K562 (cell line): ENCODE measurements around the gene SLC9A7. TPM values are rescaled to one million over a fixed set of nuclear protein-coding genes. Genes with fewer than 3 reads are reported as not detected.
A peak's percentile ranks its signal among the peaks of the same experiment; 100 is the strongest.

Source experiments
- COPS2 ChIP-seq: fragments of 450-650 bp; conservative IDR thresholded peaks from 2 replicates; pipeline ENCODE4 v1.6.1; 2016; ENCODE audit warnings: mild to moderate bottlenecking, moderate library complexity
- DMBX1 ChIP-seq: fragments of 250-450 bp; sonication (Bioruptor Pico); IDR thresholded peaks from 2 replicates; pipeline ENCODE4 v1.8.0; 2022; ENCODE audit warnings: inconsistent platforms, mild to moderate bottlenecking, moderate library complexity, borderline replicate concordance
- FOXA3 ChIP-seq, 2 experiments: fragments of 450-650 bp in 1 of 2; sonication (generic) in 1 of 2; formaldehyde crosslinking; IDR thresholded peaks in 1 of 2; conservative IDR thresholded peaks in 1 of 2; 2 replicates each; pipeline versions ENCODE4 v1.4.0 to v1.8.0; 2020 to 2022; ENCODE audit warnings: mild to moderate bottlenecking in 2 of 2, missing genetic modification reagents in 1 of 2
- ILF3 ChIP-seq: fragments of 450-650 bp; IDR thresholded peaks from 2 replicates; pipeline ENCODE4 v1.6.1; 2018; ENCODE audit warnings: antibody characterized with exemption, mild to moderate bottlenecking, moderate library complexity, borderline replicate concordance
- PTBP1 ChIP-seq: fragments of 200-400 bp; formaldehyde crosslinking; IDR thresholded peaks from 2 replicates; pipeline ENCODE4 v1.6.1; 2017; ENCODE audit warnings: low read depth, low read length
- RUNX1 ChIP-seq: sonication (generic); IDR thresholded peaks from 2 replicates; pipeline ENCODE4 v1.6.1; 2016; ENCODE audit warnings: antibody characterized with exemption, low read depth
- ZNF699 ChIP-seq: fragments of 250-450 bp; sonication (Bioruptor Pico); IDR thresholded peaks from 2 replicates; pipeline ENCODE4 v1.8.0; 2021; ENCODE audit warnings: mild to moderate bottlenecking, moderate library complexity; ENCODE audit not compliant: insufficient replicate concordance
- polyA plus RNA-seq, 8 experiments: library from polyadenylated mRNA; depleted of rRNA in 4 of 8; stranded (reverse) in 5 of 8; unstranded in 3 of 8; fragments of >200 nt; fragmentation: Nextera tagmentation in 2 of 8; fragmentation: Illumina TruSeq in 1 of 8; extraction: Ambion mirVana in 2 of 8; extraction: Trizol in 1 of 8; gene quantifications; 2 replicates each; pipeline versions ENCODE4 v1.2.1 to v1.2.3, GENCODE V29; 2011 to 2014; ENCODE audit warnings: inconsistent platforms in 1 of 8, missing spikeins in 1 of 8
- total RNA-seq, 7 experiments: library from RNA; depleted of rRNA in 6 of 7; stranded (reverse); fragments of >200 nt in 6 of 7; fragmentation: Illumina TruSeq in 2 of 7; extraction: Trizol in 2 of 7; gene quantifications; 2 replicates each; pipeline versions ENCODE4 v1.2.1 to v1.2.3, GENCODE V29; 2011 to 2021; ENCODE audit warnings: low replicate concordance in 1 of 7
- TF ChIP-seq, protein P1 (sequence below): fragments of 450-650 bp; formaldehyde crosslinking; IDR thresholded peaks from 2 replicates; pipeline ENCODE4 v1.4.0; 2020; ENCODE audit warnings: mild to moderate bottlenecking, mixed read lengths
- TF ChIP-seq, protein P2 (sequence below), 2 experiments: fragments of 450-650 bp; IDR thresholded peaks; 2 replicates each; pipeline ENCODE4 v1.6.1; 2018; ENCODE audit warnings: mild to moderate bottlenecking in 2 of 2, low read depth in 1 of 2; ENCODE audit not compliant: partially characterized antibody in 2 of 2
- TF ChIP-seq, protein P3 (sequence below), 3 experiments: IDR thresholded peaks in 2 of 3; conservative IDR thresholded peaks in 1 of 3; 2 replicates each; pipeline ENCODE4 v1.5.1; 2011 to 2012; ENCODE audit warnings: low read length in 3 of 3, mild to moderate bottlenecking in 3 of 3, control low read depth in 2 of 3, improper control_type of control experiment in 1 of 3, inconsistent platforms in 1 of 3, low read depth in 1 of 3, mixed read lengths in 1 of 3, moderate library complexity in 1 of 3; ENCODE audit not compliant: insufficient read depth in 2 of 3
- TF ChIP-seq, protein P4 (sequence below), 2 experiments: fragments of 150-350 bp in 1 of 2; IDR thresholded peaks; 2 replicates each; pipeline ENCODE4 v1.6.1; 2012 to 2016; ENCODE audit warnings: low read depth in 2 of 2, low read length in 2 of 2, mild to moderate bottlenecking in 1 of 2, moderate library complexity in 1 of 2

Gene SLC9A7
- total and polyA plus RNA-seq, 9 of the 15 experiments (the other 6 are each of a cell fraction or from before 2014, with no cell fraction given) = 0.04 to 0.13 (median 0.09) TPM; not detected in 5

DNA sequence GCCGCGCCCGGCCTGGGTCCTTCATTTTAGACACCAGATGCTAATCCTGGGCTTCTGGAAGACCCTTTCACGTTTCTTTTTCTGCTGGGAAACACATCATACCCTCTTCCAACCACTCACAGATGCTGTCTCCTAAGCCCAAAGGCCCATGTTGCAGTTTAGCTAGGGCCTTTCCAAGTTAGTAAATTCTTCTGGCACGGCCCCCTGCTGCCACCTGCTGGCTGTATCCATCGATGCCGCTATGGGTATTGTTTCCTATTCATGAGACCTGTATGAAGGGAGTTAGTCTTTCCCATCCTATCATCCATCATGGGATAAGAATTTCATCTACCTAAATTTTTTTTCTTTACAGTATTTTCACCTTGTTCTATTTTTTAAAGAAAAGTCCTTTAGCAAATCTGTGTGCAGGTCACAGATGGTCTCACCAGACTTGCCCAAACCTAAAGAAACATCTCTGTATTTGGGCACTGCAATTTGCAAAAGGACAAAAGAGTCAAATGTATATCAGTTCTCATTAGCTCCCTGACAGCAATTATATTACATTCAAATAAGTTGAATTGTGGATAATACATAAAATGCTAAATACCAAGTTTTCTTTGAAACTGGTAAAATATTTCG lies 37.8 kb upstream of the SLC9A7 start (continued):
- TF ChIP-seq, protein P1, sequence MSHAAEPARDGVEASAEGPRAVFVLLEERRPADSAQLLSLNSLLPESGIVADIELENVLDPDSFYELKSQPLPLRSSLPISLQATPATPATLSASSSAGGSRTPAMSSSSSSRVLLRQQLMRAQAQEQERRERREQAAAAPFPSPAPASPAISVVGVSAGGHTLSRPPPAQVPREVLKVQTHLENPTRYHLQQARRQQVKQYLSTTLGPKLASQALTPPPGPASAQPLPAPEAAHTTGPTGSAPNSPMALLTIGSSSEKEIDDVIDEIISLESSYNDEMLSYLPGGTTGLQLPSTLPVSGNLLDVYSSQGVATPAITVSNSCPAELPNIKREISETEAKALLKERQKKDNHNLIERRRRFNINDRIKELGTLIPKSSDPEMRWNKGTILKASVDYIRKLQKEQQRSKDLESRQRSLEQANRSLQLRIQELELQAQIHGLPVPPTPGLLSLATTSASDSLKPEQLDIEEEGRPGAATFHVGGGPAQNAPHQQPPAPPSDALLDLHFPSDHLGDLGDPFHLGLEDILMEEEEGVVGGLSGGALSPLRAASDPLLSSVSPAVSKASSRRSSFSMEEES (CRISPR knock-in tag) = no peak
- TF ChIP-seq, protein P2, sequence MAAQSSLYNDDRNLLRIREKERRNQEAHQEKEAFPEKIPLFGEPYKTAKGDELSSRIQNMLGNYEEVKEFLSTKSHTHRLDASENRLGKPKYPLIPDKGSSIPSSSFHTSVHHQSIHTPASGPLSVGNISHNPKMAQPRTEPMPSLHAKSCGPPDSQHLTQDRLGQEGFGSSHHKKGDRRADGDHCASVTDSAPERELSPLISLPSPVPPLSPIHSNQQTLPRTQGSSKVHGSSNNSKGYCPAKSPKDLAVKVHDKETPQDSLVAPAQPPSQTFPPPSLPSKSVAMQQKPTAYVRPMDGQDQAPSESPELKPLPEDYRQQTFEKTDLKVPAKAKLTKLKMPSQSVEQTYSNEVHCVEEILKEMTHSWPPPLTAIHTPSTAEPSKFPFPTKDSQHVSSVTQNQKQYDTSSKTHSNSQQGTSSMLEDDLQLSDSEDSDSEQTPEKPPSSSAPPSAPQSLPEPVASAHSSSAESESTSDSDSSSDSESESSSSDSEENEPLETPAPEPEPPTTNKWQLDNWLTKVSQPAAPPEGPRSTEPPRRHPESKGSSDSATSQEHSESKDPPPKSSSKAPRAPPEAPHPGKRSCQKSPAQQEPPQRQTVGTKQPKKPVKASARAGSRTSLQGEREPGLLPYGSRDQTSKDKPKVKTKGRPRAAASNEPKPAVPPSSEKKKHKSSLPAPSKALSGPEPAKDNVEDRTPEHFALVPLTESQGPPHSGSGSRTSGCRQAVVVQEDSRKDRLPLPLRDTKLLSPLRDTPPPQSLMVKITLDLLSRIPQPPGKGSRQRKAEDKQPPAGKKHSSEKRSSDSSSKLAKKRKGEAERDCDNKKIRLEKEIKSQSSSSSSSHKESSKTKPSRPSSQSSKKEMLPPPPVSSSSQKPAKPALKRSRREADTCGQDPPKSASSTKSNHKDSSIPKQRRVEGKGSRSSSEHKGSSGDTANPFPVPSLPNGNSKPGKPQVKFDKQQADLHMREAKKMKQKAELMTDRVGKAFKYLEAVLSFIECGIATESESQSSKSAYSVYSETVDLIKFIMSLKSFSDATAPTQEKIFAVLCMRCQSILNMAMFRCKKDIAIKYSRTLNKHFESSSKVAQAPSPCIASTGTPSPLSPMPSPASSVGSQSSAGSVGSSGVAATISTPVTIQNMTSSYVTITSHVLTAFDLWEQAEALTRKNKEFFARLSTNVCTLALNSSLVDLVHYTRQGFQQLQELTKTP (IDR thresholded peaks at IDR 0.05; ENCODE audit: low read depth in 1 of 2, partially characterized antibody in 2 of 2) = no peak
- no peak for TF ChIP-seq DMBX1
- TF ChIP-seq, protein P3, sequence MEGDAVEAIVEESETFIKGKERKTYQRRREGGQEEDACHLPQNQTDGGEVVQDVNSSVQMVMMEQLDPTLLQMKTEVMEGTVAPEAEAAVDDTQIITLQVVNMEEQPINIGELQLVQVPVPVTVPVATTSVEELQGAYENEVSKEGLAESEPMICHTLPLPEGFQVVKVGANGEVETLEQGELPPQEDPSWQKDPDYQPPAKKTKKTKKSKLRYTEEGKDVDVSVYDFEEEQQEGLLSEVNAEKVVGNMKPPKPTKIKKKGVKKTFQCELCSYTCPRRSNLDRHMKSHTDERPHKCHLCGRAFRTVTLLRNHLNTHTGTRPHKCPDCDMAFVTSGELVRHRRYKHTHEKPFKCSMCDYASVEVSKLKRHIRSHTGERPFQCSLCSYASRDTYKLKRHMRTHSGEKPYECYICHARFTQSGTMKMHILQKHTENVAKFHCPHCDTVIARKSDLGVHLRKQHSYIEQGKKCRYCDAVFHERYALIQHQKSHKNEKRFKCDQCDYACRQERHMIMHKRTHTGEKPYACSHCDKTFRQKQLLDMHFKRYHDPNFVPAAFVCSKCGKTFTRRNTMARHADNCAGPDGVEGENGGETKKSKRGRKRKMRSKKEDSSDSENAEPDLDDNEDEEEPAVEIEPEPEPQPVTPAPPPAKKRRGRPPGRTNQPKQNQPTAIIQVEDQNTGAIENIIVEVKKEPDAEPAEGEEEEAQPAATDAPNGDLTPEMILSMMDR (IDR thresholded peaks at IDR 0.05 in 2 of 3, conservative IDR thresholded peaks at IDR 0.05 in 1 of 3; ENCODE audit: insufficient read depth in 2 of 3, low read depth in 1 of 3, low read length in 3 of 3) = peak; percentile 68 to 73 (median 72)
- TF ChIP-seq, protein P4, sequence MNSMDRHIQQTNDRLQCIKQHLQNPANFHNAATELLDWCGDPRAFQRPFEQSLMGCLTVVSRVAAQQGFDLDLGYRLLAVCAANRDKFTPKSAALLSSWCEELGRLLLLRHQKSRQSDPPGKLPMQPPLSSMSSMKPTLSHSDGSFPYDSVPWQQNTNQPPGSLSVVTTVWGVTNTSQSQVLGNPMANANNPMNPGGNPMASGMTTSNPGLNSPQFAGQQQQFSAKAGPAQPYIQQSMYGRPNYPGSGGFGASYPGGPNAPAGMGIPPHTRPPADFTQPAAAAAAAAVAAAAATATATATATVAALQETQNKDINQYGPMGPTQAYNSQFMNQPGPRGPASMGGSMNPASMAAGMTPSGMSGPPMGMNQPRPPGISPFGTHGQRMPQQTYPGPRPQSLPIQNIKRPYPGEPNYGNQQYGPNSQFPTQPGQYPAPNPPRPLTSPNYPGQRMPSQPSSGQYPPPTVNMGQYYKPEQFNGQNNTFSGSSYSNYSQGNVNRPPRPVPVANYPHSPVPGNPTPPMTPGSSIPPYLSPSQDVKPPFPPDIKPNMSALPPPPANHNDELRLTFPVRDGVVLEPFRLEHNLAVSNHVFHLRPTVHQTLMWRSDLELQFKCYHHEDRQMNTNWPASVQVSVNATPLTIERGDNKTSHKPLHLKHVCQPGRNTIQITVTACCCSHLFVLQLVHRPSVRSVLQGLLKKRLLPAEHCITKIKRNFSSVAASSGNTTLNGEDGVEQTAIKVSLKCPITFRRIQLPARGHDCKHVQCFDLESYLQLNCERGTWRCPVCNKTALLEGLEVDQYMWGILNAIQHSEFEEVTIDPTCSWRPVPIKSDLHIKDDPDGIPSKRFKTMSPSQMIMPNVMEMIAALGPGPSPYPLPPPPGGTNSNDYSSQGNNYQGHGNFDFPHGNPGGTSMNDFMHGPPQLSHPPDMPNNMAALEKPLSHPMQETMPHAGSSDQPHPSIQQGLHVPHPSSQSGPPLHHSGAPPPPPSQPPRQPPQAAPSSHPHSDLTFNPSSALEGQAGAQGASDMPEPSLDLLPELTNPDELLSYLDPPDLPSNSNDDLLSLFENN (IDR thresholded peaks at IDR 0.05; ENCODE audit: low read depth in 2 of 2, low read length in 2 of 2) = no peak
- no peak for TF ChIP-seq RUNX1
- TF ChIP-seq ILF3 = no peak
- TF ChIP-seq COPS2 = no peak
- no peak for TF ChIP-seq ZNF699
- TF ChIP-seq PTBP1 = no peak
- no peak for TF ChIP-seq FOXA3 (CRISPR knock-in tag; conservative IDR thresholded peaks at IDR 0.05 in 1 of 2, IDR thresholded peaks at IDR 0.05 in 1 of 2)
